Left ventricle myocardium superior (tissue), 1 donor: ENCODE results near the gene PLSCR4. TPM values are rescaled to one million over a fixed set of nuclear protein-coding genes. Genes with fewer than 3 reads are reported as not detected.
A peak's percentile ranks its signal among the peaks of the same experiment; 100 is the strongest.

Experiments
- ATAC-seq: fragments of 200-7000 bp; cut with Tn5 transposase; one replicate; pipeline ENCODE4 v1.9.1; 2020; ENCODE audit warnings: mild to moderate bottlenecking, moderate library complexity
- DNase-seq: peaks from one replicate; pipeline ENCODE4 v3.0.0-alpha.2; 2020
- intact Hi-C: fragments of 100-400 bp; cut with micrococcal nuclease; formaldehyde crosslinking; loops from one replicate; pipeline ENCODE4 v1.11.0; 2022
- total RNA-seq: library from RNA; stranded (reverse); fragmentation: NEBNext Ultra II Directional; extraction: Animal tissue kit (Norgen Biotek cat#: 25700); gene quantifications from one replicate; pipeline ENCODE4 v1.2.1, GENCODE V29; 2021
- donor health status: DM: no; HTN: yes; CAD: no; lungs with severe emphysema.

The PLSCR4 gene
- total RNA-seq, 1 donor from 2014 or later: 13.8 TPM

DNA sequence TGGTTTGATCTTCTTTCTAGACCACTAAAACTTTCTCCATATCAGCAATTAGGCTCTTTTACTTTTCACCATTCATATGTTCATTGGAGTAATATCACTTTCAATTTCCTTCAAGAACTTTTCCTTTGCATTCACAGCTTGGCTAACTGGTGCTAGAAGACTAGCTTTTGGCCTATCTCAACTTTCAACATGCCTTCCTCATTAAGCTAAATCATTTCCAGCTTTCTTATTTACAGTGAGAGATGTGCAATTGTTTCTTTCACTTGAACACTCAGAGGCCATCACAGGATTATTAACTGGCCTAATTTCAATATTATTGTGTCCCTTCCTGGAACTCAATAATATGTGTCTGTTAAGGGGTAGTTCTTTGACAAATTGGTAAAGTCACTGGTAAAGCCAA, 47.1 kb downstream of the PLSCR4 start:
- intact Hi-C loops: no loop called here
- ATAC-seq: no peak
- no peak for DNase-seq

DNA sequence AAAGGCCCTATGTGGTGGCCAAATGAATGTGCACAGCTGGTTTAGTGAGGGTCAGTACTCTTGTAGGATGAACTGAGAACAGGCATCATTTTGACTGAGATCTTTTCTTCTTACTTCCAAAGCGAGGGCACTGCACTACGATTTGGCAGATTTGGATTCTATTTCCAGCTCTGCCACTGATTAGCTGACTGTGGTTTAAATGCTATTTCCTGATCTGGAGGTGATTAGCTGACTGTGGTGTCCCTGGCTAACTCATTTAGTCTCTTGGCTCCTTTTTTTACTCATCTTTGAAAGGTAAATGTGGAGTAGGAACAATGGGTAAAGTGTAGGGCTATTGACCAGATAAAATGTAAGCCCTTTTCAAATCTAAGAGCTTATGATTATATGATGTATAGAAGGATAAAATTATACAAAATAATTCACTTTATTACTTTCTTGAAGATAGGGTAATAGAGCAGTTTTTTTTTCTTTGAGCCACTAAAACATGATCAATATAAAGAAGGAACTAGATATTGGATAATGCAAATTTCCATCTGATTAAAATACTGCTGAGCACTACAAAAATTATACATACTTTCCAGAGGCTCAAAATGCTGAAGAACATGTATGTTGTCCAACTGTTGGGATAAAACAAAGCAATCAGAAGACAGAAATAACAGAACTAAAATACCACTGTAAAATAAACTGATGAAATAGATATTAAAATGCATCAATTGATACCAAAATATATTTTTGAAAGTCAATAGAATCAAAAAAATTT, 50.3 kb downstream of the PLSCR4 start:
- ATAC-seq (no peak), DNase-seq (no peak)
- intact Hi-C loops: no loop called here

- intact Hi-C loops: no loop called here
- ATAC-seq (no peak), DNase-seq (no peak)
These were observed 51.1 kb downstream of the PLSCR4 start for GRCh38 chr3:146199762-146200161.

DNA sequence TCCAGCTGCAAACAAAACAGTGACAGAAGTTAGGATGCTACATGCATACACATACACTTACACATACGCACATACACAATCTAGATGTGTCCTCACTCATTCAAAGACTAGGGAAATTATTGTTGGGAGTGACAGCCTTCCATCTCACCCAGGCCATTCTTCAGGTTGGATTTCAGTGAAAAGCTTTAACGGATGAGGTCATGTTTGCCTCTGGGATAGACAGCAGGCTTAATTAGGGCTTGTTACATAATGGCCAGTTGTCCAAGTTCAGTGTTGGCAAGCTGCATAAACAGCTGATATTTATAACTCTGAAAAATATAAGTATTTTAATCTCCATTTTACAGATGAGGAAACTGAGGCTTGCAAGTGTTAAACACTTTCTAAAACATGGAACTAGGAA, 54.1 kb downstream of the PLSCR4 start:
- DNase-seq: no peak
- intact Hi-C loops: no loop called here
- no peak for ATAC-seq

DNA sequence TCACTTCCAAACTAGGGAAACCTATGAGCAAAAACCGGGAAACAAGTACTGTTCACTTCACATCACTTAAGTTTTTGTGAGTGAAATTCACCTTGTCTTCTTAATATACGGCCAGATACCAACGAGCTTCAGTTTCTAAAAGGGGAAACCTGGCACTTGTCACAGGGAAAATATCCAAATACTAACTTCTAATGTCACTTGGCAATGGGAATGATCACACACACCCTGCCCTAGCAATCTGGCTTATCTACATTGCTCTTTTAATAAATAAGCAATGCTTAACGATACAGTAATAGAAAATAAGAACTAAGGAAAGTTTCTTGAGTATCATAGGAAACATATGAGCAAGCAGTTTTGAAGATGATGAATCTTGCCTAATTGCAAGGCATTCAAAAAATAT, 55.3 kb downstream of the PLSCR4 start:
- ATAC-seq: peak; percentile 64
- intact Hi-C loops: no loop called here
- no peak for DNase-seq

DNA sequence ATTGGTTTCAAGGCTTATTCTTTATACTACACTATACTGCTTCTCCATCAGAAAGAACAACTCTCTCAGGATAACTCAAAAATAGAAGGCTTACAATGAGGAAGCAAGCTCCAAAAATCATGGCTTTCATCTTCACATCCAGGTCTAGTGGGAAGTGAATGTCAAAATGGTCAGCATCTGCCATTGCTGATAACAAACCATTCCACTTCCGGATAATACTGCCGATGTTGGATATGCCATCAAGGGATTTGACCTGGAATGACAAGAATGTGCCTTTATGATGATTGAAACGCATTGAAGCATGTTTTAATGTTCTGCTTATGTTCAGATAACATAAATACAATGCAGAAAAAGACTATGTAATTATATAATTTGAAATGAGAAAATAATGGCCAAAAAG, 55.9 kb downstream of the PLSCR4 start:
- no peak for ATAC-seq
- intact Hi-C loops: no loop called here
- no peak for DNase-seq

DNA sequence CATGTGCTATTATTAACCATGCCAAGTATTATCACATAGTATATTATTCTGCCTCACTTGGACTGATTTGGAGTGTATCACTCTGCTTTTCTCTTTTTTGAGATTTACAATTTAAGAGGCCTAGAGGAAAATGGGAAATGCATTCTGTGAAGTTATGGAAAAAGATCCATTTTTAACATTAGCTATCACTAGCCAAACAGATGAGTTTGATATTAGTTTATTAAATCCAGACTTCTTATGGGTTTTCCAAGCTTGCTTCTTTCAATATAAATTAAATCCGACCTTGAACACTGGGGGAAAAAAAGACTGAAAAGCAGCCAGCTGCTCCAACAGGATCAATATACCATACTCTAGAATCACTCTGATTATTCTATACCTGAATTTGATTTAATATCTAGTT, 59.9 kb downstream of the PLSCR4 start:
- intact Hi-C loops: no loop called here
- ATAC-seq: no peak
- no peak for DNase-seq

- DNase-seq (no peak), ATAC-seq (peak; percentile 74)
- intact Hi-C loops: loop anchor here (5.0 kb wide), 1 partner anchor 127 kb away; no protein-coding TSS in a partner anchor
These were observed 61.3 kb downstream of the PLSCR4 start for GRCh38 chr3:146189519-146190173.

GRCh38 chr3:146187334-146187950, 63.5 kb downstream of the PLSCR4 start:
- DNase-seq (no peak), ATAC-seq (peak; percentile 32)
- intact Hi-C loops: loop anchor here (5.0 kb wide), 1 partner anchor 125 kb away; no protein-coding TSS in a partner anchor

- intact Hi-C loops: loop anchor here (5.0 kb wide), 1 partner anchor 122 kb away; no protein-coding TSS in a partner anchor
- DNase-seq: no peak
These were observed 66.5 kb downstream of the PLSCR4 start for GRCh38 chr3:146184241-146185015.

DNA sequence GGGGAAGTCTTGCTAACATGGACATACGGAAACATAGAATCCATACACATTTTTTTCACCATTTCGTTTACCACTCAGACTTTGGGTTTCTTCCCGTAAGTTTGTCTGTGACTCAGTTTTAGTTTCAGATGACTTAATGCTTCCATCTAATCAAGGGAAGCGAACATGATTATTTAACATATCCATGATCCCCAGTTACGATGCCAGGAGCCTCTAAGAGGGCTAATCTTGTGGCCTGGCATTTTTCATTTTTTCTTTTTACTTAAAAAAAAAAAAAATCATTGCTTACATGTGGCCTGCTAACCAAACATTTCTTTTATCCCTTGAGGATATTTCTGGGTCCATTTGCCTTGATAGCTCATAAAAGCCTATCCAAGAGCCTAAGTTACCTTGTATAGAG, 69.7 kb downstream of the PLSCR4 start:
- DNase-seq: no peak
- intact Hi-C loops: no loop called here
- ATAC-seq: no peak

More at GRCh38 chr3:146184241-146185015, 66.5 kb downstream of the PLSCR4 start:
- ATAC-seq: no peak

- ATAC-seq: no peak
- DNase-seq: no peak
- intact Hi-C loops: no loop called here
These were observed 70.5 kb downstream of the PLSCR4 start for GRCh38 chr3:146180376-146180775.

GRCh38 chr3:146178006-146178689, 72.8 kb downstream of the PLSCR4 start:
- DNase-seq: no peak
- intact Hi-C loops: no loop called here
- peak; percentile 55 for ATAC-seq

DNA sequence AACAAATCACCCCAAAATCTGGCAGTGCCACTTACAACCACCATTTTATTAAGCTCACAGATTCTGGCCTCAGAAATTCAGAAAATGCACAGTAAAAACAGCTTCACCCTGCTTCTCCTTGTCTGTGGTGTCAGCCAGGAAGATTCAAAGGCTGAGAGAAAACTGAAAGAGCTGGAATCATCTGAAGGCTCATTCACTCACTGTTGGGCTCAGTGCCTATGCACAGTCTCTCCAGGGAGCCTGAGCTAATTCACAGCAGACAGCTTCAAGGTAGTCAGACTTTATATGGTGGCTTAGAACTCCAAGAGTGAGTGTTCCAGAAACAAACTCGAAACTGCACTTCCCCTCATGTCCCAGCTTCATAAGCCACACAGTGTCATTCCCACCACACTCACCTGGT, 73.4 kb downstream of the PLSCR4 start:
- peak; percentile 70 for DNase-seq
- intact Hi-C loops: no loop called here
- peak; percentile 86 for ATAC-seq

DNA sequence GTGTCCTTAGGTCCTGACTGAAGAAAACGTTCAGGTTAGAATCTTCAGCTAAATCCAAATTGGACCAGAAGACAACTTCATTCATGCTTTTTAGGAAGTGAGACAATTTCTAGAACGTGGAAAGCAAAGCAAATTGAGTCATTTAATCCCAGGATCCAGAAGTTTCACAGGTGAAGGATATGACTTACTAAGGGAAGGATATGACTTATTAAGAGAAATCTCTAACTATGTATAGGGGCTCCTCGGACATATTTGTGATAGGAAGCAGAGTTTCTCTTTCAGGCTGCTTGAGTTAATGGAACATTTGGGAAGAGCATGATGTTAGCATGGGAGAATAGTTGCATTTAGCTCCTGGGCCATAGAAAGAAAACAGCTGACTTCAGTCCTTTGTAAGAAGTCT, 73.8 kb downstream of the PLSCR4 start:
- intact Hi-C loops: no loop called here
- ATAC-seq (no peak), DNase-seq (no peak)

GRCh38 chr3:146172586-146172985, 78.3 kb downstream of the PLSCR4 start:
- intact Hi-C loops: no loop called here
- ATAC-seq: no peak
- no peak for DNase-seq

GRCh38 chr3:146170591-146170990, 80.3 kb downstream of the PLSCR4 start:
- intact Hi-C loops: no loop called here
- DNase-seq: no peak
- no peak for ATAC-seq

GRCh38 chr3:146169891-146170290, 81.0 kb downstream of the PLSCR4 start:
- intact Hi-C loops: loop anchor here (10.0 kb wide), 1 partner anchor 95 kb away; no protein-coding TSS in a partner anchor

DNA sequence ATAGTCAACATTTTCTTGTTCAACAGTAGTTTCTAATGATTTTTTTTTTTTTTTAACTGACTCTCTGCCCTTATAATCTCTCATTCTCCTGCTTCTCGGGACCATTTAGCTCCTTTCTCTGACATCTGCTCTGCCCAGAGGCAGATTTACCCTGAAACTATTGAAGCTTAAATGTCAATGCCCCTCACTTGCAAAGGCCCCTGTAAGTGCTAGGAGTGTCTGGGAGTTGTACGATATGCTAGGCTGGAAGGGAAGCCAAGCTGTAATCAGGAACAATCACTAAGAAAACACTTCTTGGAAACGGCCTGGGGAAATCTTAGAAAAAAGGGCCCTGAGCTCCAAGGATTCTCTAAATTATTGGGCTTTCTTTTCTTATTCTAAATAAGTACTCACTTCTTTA, 84.1 kb downstream of the PLSCR4 start:
- intact Hi-C loops: loop anchor here (10.0 kb wide), 1 partner anchor 92 kb away; no protein-coding TSS in a partner anchor
- DNase-seq (no peak), ATAC-seq (peak; percentile 54)

More at GRCh38 chr3:146169891-146170290, 81.0 kb downstream of the PLSCR4 start:
- DNase-seq (no peak), ATAC-seq (no peak)
